HFFc6 (cell line): ENCODE measurements around the gene BRINP1. TPM values are rescaled to one million over a fixed set of nuclear protein-coding genes. Genes with fewer than 3 reads are reported as not detected.

Experiments used
- DNase-seq: peaks from one replicate; pipeline ENCODE4 v3.0.0-alpha.2; 2018
- H3K27ac Mint-ChIP-seq: 2 replicates; pipeline ENCODE4 v1.8.0; 2020; ENCODE audit warnings: mild to moderate bottlenecking, mixed read lengths
- H3K27me3 Mint-ChIP-seq: 2 replicates; pipeline ENCODE4 v1.8.0; 2021; ENCODE audit warnings: mild to moderate bottlenecking, moderate library complexity, mixed read lengths; ENCODE audit not compliant: insufficient read depth
- H3K36me3 Mint-ChIP-seq: 2 replicates; pipeline ENCODE4 v1.8.0; 2021; ENCODE audit warnings: low read depth, mixed read lengths
- H3K4me1 Mint-ChIP-seq: 2 replicates; pipeline ENCODE4 v1.8.0; 2020; ENCODE audit warnings: low read depth, mixed read lengths
- H3K4me3 Mint-ChIP-seq: 2 replicates; pipeline ENCODE4 v1.8.0; 2020; ENCODE audit warnings: mild to moderate bottlenecking, moderate library complexity, mixed read lengths
- H3K9me3 Mint-ChIP-seq: 2 replicates; pipeline ENCODE4 v1.8.0; 2020; ENCODE audit warnings: mild to moderate bottlenecking, mixed read lengths
- total RNA-seq, 6 experiments: library from RNA; stranded (reverse); fragmentation: NEBNext Ultra II Directional; extraction: Animal tissue kit (Norgen Biotek cat#: 25700); gene quantifications; 2 replicates in 1 of 6; 3 replicates in 5 of 6; pipeline ENCODE4 v1.2.3, GENCODE V29; 2021
- TF ChIP-seq, protein P1 (sequence below): fragments of 200-600 bp; sonication (generic); IDR thresholded peaks from 2 replicates; pipeline ENCODE4 v1.5.0; 2021; ENCODE audit warnings: antibody characterized with exemption, mild to moderate bottlenecking

BRINP1 gene
- total RNA-seq, 6 experiments from 2014 or later, result not detected

DNA sequence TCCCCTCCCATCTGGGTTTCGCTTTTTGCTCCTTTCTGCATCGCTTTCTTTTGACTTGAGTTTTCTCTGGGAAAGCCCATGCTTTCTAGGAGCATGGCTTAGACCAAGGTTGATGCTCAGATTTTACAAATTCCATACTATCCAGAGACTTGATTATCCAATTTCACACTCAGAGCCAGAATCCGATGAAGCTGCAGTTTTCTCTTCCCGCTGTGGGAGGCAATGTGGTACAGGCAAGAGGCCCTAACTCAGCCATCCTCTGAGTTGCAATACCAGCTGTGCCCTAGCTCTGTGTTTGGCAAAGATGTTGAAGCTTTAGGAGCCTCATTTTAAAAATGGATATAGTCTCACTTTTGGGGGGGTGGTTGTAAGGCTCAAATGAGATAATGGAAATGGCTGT lies 85.1 kb downstream of the BRINP1 start:
- H3K27me3 Mint-ChIP-seq, result no peaks in the 10 kb centered on the region
- no peak overlapping the region for H3K27ac Mint-ChIP-seq
- TF ChIP-seq, protein P1, sequence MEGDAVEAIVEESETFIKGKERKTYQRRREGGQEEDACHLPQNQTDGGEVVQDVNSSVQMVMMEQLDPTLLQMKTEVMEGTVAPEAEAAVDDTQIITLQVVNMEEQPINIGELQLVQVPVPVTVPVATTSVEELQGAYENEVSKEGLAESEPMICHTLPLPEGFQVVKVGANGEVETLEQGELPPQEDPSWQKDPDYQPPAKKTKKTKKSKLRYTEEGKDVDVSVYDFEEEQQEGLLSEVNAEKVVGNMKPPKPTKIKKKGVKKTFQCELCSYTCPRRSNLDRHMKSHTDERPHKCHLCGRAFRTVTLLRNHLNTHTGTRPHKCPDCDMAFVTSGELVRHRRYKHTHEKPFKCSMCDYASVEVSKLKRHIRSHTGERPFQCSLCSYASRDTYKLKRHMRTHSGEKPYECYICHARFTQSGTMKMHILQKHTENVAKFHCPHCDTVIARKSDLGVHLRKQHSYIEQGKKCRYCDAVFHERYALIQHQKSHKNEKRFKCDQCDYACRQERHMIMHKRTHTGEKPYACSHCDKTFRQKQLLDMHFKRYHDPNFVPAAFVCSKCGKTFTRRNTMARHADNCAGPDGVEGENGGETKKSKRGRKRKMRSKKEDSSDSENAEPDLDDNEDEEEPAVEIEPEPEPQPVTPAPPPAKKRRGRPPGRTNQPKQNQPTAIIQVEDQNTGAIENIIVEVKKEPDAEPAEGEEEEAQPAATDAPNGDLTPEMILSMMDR, result no peak
- H3K4me1 Mint-ChIP-seq, result no peaks in the 10 kb centered on the region
- no peaks in the 10 kb centered on the region for H3K36me3 Mint-ChIP-seq
- H3K9me3 Mint-ChIP-seq, result peaks cover 58% of the 10 kb centered on the region
- H3K4me3 Mint-ChIP-seq, result no peak overlapping the region
- no peak for DNase-seq

DNA sequence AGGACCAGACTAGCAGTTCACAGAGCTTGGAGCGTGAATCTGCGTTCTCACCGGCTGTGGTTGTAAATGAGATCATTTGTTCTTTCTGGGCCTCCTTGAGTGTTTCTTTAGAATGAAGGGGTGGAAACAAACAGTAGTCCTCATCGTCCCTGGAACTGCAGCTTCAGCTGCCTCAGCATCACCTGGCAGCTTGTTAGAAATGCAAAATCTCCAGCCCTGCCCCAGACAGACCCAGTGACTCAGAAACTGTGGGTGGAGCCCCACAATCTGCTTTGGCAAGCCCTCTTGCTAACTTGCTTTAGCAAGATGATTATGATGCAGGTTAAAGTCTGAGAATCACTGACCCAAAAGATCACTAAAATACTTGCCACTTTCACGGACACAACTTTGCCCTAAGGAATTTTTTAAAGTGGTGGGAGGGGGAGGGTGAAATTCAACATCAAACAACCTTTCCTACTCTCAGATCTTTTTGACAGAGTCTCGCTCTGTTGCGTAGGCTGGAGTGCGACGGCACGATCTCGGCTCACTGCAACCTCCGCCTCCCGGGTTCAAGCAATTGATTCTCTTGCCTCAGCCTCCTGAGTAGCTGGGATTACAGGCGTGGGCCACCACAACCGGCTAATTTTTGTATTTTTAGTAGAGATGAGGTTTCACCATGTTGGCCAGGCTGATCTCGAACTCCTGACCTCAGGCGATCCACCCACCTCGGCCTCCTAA lies 86.0 kb downstream of the BRINP1 start:
- DNase-seq, result no peak
- Mint-ChIP-seq H3K27me3 (no peaks in the 10 kb centered on the region), H3K27ac (no peak overlapping the region), H3K36me3 (no peaks in the 10 kb centered on the region), H3K4me1 (no peaks in the 10 kb centered on the region), H3K9me3 (peaks cover 55% of the 10 kb centered on the region), H3K4me3 (no peak overlapping the region)
- TF ChIP-seq, protein P1, result no peak

DNA sequence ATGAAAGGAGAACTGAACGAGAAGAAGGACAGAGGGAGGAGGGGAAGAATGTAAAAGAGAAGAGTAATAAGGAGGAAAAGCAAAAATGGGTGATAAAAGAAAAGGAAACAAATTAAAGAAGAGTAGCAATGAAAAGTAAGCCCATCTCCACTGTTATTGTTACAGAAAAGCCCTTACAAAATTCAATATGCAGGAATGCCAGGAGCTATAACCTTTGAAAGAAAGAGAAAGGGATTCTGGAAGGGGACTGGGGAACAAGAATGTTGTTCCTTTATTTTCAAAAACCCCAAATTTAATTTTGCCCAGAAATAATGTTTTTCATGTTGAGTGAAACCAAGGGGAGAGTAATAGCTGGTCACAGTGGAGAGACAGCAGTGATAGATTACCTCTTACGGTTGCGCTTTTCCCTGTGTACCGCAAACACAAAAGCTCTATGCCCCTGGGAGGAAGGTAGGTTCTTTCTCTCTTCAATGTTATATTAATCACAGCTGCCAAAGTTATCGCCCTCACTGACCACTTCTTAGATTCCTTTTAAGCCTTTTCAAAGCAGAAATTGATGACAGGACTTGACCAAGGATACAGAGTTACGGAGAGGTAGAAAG lies 86.7 kb downstream of the BRINP1 start:
- peaks cover 52% of the 10 kb centered on the region for H3K9me3 Mint-ChIP-seq
- TF ChIP-seq, protein P1, result no peak
- no peaks in the 10 kb centered on the region for H3K27me3 Mint-ChIP-seq
- no peak overlapping the region for H3K27ac Mint-ChIP-seq
- no peak for DNase-seq
- no peaks in the 10 kb centered on the region for H3K36me3 Mint-ChIP-seq
- H3K4me1 Mint-ChIP-seq, result no peaks in the 10 kb centered on the region
- H3K4me3 Mint-ChIP-seq, result no peak overlapping the region

DNA sequence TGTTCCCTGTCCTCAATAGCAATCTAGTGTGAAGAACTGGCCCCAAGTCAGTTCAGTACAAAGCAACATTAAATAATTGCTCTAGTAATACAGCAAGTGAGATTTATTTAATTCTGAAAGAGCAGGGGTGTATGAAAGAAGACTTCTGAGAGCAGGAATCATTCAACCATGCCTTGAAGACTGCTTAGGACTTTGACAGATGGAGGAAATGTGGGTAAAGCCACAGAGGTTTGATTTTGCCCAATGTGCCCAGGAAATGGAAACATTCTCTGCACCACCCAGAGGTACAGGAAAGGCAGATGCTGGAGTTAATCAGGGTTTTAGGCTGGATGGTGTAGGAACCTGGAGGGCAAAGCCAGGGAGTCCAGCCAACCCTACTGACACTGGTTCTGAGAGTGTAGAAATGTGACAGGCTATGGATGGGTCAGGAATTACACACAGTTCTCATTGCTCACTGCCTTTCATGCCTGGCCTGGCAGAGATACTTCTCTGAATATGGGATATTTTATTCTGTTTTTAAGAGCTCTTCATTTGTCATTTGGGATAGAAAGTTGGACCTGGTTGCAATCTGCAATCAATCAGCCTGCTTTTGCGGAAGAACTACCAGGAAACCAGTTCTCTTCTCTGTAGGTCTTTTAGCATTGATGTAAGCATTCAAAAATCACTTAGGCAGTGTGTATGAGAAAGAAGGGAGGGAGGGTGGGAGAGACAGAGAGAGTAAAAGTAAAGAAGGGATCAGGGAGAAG lies 88.3 kb downstream of the BRINP1 start:
- no peaks in the 10 kb centered on the region for H3K4me1 Mint-ChIP-seq
- no peaks in the 10 kb centered on the region for H3K36me3 Mint-ChIP-seq
- peaks cover 37% of the 10 kb centered on the region for H3K9me3 Mint-ChIP-seq
- no peaks in the 10 kb centered on the region for H3K27me3 Mint-ChIP-seq
- no peak overlapping the region for H3K27ac Mint-ChIP-seq
- DNase-seq, result no peak
- H3K4me3 Mint-ChIP-seq, result no peak overlapping the region
- TF ChIP-seq, protein P1, result no peak

DNA sequence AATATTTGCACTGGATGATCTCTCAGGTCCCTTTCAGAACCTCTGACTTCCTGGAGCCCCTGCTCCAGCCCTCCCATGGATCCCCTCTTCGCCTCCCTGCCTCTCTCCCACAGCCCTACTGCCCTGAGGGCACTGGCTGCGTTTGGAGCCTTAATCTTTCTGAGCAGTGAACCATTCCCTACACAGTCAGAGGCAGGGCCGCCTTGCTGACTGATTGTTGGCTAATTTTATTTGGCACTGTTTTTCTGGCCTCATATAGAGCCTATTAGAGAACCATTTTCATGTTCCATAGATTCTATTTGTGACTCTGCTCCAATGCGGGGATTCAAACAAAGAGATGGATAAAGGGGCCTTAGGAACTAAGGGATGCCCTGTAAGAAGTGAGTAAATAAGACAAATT lies 91.1 kb downstream of the BRINP1 start:
- peaks cover 23% of the 10 kb centered on the region for H3K9me3 Mint-ChIP-seq
- no peak for DNase-seq
- TF ChIP-seq, protein P1, result no peak
- H3K27me3 Mint-ChIP-seq, result no peaks in the 10 kb centered on the region
- H3K36me3 Mint-ChIP-seq, result no peaks in the 10 kb centered on the region
- no peaks in the 10 kb centered on the region for H3K4me1 Mint-ChIP-seq
- H3K27ac Mint-ChIP-seq, result no peak overlapping the region
- no peak overlapping the region for H3K4me3 Mint-ChIP-seq
